ENCODE data around the gene COL19A1.

- TF ChIP-seq, protein P1, sequence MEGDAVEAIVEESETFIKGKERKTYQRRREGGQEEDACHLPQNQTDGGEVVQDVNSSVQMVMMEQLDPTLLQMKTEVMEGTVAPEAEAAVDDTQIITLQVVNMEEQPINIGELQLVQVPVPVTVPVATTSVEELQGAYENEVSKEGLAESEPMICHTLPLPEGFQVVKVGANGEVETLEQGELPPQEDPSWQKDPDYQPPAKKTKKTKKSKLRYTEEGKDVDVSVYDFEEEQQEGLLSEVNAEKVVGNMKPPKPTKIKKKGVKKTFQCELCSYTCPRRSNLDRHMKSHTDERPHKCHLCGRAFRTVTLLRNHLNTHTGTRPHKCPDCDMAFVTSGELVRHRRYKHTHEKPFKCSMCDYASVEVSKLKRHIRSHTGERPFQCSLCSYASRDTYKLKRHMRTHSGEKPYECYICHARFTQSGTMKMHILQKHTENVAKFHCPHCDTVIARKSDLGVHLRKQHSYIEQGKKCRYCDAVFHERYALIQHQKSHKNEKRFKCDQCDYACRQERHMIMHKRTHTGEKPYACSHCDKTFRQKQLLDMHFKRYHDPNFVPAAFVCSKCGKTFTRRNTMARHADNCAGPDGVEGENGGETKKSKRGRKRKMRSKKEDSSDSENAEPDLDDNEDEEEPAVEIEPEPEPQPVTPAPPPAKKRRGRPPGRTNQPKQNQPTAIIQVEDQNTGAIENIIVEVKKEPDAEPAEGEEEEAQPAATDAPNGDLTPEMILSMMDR (IDR thresholded peaks at IDR 0.05): no peak
- no peak for TF ChIP-seq ZFX (IDR thresholded peaks at IDR 0.05; ENCODE audit: borderline replicate concordance)
These were observed 317.2 kb downstream of the COL19A1 start for GRCh38 chr6:70183538-70183937.
